ENCODE data around the gene TMEM139.

- TF ChIP-seq CTCF (IDR thresholded peaks at IDR 0.05; ENCODE audit: low read depth, low read length) (no peak), EZH2phosphoT487 (IDR thresholded peaks at IDR 0.05; ENCODE audit: low read depth) (no peak)
These were observed 46.3 kb upstream of the TMEM139 start for GRCh38 chr7:143238289-143238980.

Measured in OCI-LY3 (cell line).